Duodenal mucosa (tissue), 2 donors: ENCODE measurements around the gene GLRB.

ENCODE experiments used
- H3K27ac ChIP-seq: one replicate; pipeline ENCODE4 v1.7.0; 2013; ENCODE audit warnings: low read depth, low read length
- H3K27me3 ChIP-seq, 2 donors: one replicate each; pipeline ENCODE4 v1.7.0; 2013; ENCODE audit warnings: low read length in 2 of 2, control low read depth in 1 of 2; ENCODE audit not compliant: insufficient read depth in 2 of 2, control insufficient read depth in 1 of 2
- H3K36me3 ChIP-seq, 2 donors: one replicate each; pipeline ENCODE4 v1.7.0; 2013; ENCODE audit warnings: low read length in 2 of 2, control low read depth in 1 of 2; ENCODE audit not compliant: insufficient read depth in 2 of 2, control insufficient read depth in 1 of 2
- H3K4me1 ChIP-seq, 2 donors: one replicate each; pipeline ENCODE4 v1.7.0; 2013; ENCODE audit warnings: low read length in 2 of 2, control low read depth in 1 of 2; ENCODE audit not compliant: insufficient read depth in 2 of 2, control insufficient read depth in 1 of 2
- H3K4me3 ChIP-seq, 2 donors: one replicate each; pipeline ENCODE4 v1.7.0; 2013; ENCODE audit warnings: low read length in 2 of 2, low read depth in 1 of 2
- H3K9ac ChIP-seq, 2 donors: one replicate each; pipeline ENCODE4 v1.7.0; 2013; ENCODE audit warnings: low read length in 2 of 2, low read depth in 1 of 2
- H3K9me3 ChIP-seq, 2 donors: one replicate each; pipeline ENCODE4 v1.7.0; 2013; ENCODE audit warnings: low read length in 2 of 2, control low read depth in 1 of 2; ENCODE audit not compliant: control insufficient read depth in 1 of 2

The GLRB gene

GRCh38 chr4:157115613-157116335 is 39.8 kb downstream of the GLRB start:
- Histone ChIP-seq H3K4me1 (no peaks in the 10 kb centered on the region), H3K27ac (no peak overlapping the region), H3K9me3 (no peaks in the 10 kb centered on the region), H3K27me3 (no peaks in the 10 kb centered on the region), H3K9ac (no peak overlapping the region), H3K36me3 (no peaks in the 10 kb centered on the region), H3K4me3 (no peak overlapping the region)

GRCh38 chr4:157121401-157121800 is 45.5 kb downstream of the GLRB start:
- Histone ChIP-seq H3K27me3 (no peaks in the 10 kb centered on the region), H3K4me1 (no peaks in the 10 kb centered on the region), H3K27ac (no peak overlapping the region), H3K9ac (no peak overlapping the region), H3K9me3 (no peaks in the 10 kb centered on the region), H3K36me3 (no peaks in the 10 kb centered on the region), H3K4me3 (no peak overlapping the region)

- Histone ChIP-seq H3K4me1 (no peaks in the 10 kb centered on the region), H3K27me3 (no peaks in the 10 kb centered on the region), H3K9ac (no peak overlapping the region), H3K27ac (no peak overlapping the region), H3K36me3 (no peaks in the 10 kb centered on the region), H3K4me3 (no peak overlapping the region), H3K9me3 (no peaks in the 10 kb centered on the region)
Measured at GRCh38 chr4:157127571-157127970, 51.6 kb downstream of the GLRB start.

- no peak overlapping the region for H3K27ac ChIP-seq
- no peaks in the 10 kb centered on the region for H3K27me3 ChIP-seq
- no peak overlapping the region for H3K9ac ChIP-seq
- no peak overlapping the region for H3K4me3 ChIP-seq
- H3K36me3 ChIP-seq = no peaks in the 10 kb centered on the region
- H3K4me1 ChIP-seq = no peaks in the 10 kb centered on the region
- H3K9me3 ChIP-seq = no peaks in the 10 kb centered on the region
Measured at GRCh38 chr4:157128395-157128794, 52.4 kb downstream of the GLRB start.

- Histone ChIP-seq H3K4me3 (no peak overlapping the region), H3K36me3 (no peaks in the 10 kb centered on the region), H3K27ac (no peak overlapping the region), H3K4me1 (no peaks in the 10 kb centered on the region), H3K9ac (no peak overlapping the region), H3K9me3 (no peaks in the 10 kb centered on the region), H3K27me3 (no peaks in the 10 kb centered on the region)
Measured at GRCh38 chr4:157141976-157142375, 66.0 kb downstream of the GLRB start.

- Histone ChIP-seq H3K9ac (no peak overlapping the region), H3K4me3 (no peak overlapping the region), H3K4me1 (no peaks in the 10 kb centered on the region), H3K36me3 (no peaks in the 10 kb centered on the region), H3K27ac (no peak overlapping the region), H3K9me3 (no peaks in the 10 kb centered on the region), H3K27me3 (no peaks in the 10 kb centered on the region)
Measured at GRCh38 chr4:157143369-157143768, 67.4 kb downstream of the GLRB start.

GRCh38 chr4:157151711-157152110 is 75.8 kb downstream of the GLRB start:
- H3K9ac ChIP-seq = no peak overlapping the region
- no peaks in the 10 kb centered on the region for H3K36me3 ChIP-seq
- no peaks in the 10 kb centered on the region for H3K9me3 ChIP-seq
- H3K4me1 ChIP-seq = no peaks in the 10 kb centered on the region
- no peak overlapping the region for H3K4me3 ChIP-seq
- no peak overlapping the region for H3K27ac ChIP-seq
- no peaks in the 10 kb centered on the region for H3K27me3 ChIP-seq

- Histone ChIP-seq H3K27ac (no peak overlapping the region), H3K27me3 (no peaks in the 10 kb centered on the region), H3K9ac (no peak overlapping the region), H3K4me1 (no peaks in the 10 kb centered on the region), H3K36me3 (no peaks in the 10 kb centered on the region), H3K9me3 (no peaks in the 10 kb centered on the region), H3K4me3 (no peak overlapping the region)
Measured at GRCh38 chr4:157165935-157166610, 90.1 kb downstream of the GLRB start.

- H3K36me3 ChIP-seq = no peaks in the 10 kb centered on the region
- H3K9me3 ChIP-seq = no peaks in the 10 kb centered on the region
- no peaks in the 10 kb centered on the region for H3K4me1 ChIP-seq
- H3K9ac ChIP-seq = no peak overlapping the region
- no peak overlapping the region for H3K4me3 ChIP-seq
- H3K27ac ChIP-seq = no peak overlapping the region
- H3K27me3 ChIP-seq = no peaks in the 10 kb centered on the region
Measured at GRCh38 chr4:157170321-157170720, 94.4 kb downstream of the GLRB start.

- H3K27ac ChIP-seq = no peak overlapping the region
- no peaks in the 10 kb centered on the region for H3K9me3 ChIP-seq
- no peak overlapping the region for H3K4me3 ChIP-seq
- H3K4me1 ChIP-seq = no peaks in the 10 kb centered on the region
- H3K9ac ChIP-seq = no peak overlapping the region
- H3K27me3 ChIP-seq = no peaks in the 10 kb centered on the region
- no peaks in the 10 kb centered on the region for H3K36me3 ChIP-seq
Measured at GRCh38 chr4:157172011-157172410, 96.1 kb downstream of the GLRB start.
